EL (cell line): Measurements from ENCODE around the gene PFDN1.
"Not testable (repeated sequence)": the region's sequence is repeated elsewhere in the genome, so short reads cannot be mapped to it uniquely, and the experiment has no call there.

Source experiments
- DNase-seq: peaks from one replicate; pipeline ENCODE4 v3.0.0-alpha.2; 2016

PFDN1 gene

GRCh38 chr5:140205216-140205615 lies 97.7 kb downstream of the PFDN1 start:
- no peak for DNase-seq

GRCh38 chr5:140202610-140203009 lies 100.3 kb downstream of the PFDN1 start:
- DNase-seq = no peak

GRCh38 chr5:140202078-140202477 lies 100.8 kb downstream of the PFDN1 start:
- peak; percentile 65 for DNase-seq

GRCh38 chr5:140198915-140199314 lies 104.0 kb downstream of the PFDN1 start:
- DNase-seq = not testable (repeated sequence)

- no peak for DNase-seq
Observed at GRCh38 chr5:140197023-140197422, 105.9 kb downstream of the PFDN1 start.

GRCh38 chr5:140196115-140196814 lies 106.6 kb downstream of the PFDN1 start:
- no peak for DNase-seq
